Cerebellar cortex (tissue), 1 donor: Measurements from ENCODE around the gene LMX1B.
A peak's percentile ranks its signal among the peaks of the same experiment; 100 is the strongest.

Source experiments
- DNase-seq: peaks from one replicate; pipeline ENCODE4 v3.0.0-alpha.2; 2015; ENCODE audit warnings: low spot score

The LMX1B gene

GRCh38 chr9:126658201-126658825, 44.6 kb downstream of the LMX1B start:
- no peak for DNase-seq

DNA sequence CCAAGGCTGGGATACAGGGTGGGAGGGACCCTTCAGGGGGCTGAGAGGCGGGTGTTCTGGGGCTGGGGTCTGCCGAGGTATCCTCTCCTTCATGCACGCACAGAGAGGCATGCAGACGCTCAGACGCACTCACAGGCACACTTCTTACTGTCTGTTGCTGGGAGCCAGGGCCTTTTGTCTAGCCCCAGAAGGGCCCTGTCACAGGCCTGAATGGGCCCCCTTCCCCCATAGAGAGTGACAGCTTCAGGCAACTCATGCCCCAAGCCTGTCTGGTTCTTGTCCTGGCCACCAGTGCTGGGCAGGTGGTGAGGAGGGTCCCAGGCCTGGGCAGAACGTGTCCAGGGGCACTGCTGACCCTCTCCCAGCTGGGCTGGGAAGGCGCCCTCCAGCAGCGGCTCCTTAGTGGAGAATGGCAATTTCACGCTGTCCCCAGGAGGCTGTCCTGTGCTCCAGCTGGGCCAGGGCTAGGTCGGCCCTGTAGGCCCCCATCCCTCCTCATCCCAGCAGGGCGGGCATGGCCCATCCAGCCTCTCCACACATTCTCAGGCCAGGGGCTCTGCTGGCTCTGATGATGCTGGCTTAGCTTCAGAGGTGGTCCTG, 45.3 kb downstream of the LMX1B start:
- no peak for DNase-seq

GRCh38 chr9:126661122-126661520, 47.4 kb downstream of the LMX1B start:
- DNase-seq: peak; percentile 33

DNA sequence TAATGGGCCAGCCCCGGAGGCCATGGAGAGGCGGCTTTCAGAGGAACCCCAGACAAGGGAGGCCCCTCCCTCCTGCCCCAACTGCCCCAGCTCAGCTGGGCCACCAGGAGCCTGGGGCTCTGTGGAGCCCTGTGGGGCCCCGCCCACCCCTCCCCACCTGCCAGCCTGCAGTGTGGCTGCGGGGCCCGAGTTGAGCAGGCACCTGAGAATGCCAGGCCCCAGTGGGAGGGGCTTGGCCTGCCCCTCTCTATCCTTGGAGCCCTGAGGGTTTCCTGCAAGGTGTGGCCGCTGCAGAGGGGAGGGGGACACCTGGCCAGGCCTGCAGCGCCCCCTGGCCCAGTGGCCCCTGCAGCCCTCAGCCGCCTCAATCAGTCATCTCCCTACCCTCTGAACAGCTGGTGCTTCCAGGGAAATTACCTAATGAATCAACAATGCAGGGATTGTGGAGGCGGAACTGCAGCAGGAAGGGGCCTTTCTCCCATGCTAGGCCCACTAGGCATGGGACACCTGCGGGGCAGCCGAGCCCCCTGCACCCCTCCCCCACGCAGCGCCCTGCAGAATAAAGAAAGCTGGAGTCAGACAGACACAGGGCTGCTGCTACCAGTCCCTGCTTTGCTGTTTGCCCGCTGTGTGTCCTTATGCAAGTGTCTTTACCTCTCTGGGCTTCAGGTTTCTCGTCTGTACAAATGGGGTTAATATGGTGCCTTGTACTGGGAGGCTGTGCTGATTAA, 48.0 kb downstream of the LMX1B start:
- DNase-seq: peak; percentile 60

DNA sequence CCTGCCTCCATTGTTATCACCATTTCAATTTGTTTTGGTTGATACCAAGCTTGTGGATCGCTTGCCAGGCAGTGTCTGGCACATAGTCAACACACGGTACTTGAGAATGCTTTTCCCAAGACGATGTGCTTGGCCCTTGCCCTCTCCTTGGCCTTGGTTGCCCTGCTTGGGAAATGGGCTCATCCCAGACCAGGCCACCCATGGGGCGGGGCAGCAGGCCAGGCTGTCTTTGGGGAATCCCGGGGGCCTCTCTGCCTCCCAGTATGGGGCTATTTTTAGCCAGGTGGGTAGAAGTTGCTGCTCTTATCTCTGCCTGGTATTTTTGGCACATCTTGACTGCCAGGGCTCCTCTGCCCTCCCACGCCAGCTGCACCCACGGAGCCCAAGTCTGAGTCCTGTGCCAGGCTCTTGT, 49.9 kb downstream of the LMX1B start:
- DNase-seq: no peak

GRCh38 chr9:126664900-126665643, 51.3 kb downstream of the LMX1B start:
- no peak for DNase-seq

DNA sequence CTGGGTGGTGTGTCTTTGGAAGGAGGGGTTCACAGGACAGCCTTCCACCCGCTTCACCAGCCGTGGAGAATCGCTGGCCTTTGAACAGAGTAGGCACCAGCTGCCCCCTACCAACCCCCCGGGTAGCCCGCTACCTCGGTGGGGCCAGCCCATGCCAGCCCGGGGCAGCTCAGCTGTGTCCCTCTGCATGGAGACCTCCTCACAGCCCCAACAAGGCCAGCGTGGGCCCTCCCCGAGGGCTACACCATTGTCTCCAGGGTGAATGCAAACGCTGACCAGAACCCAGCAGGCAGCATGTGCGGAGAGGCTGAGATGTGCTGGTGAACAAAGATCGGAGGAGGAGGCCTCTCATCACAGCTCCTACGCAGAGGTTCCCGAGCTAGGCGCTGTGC, 51.9 kb downstream of the LMX1B start:
- no peak for DNase-seq

DNA sequence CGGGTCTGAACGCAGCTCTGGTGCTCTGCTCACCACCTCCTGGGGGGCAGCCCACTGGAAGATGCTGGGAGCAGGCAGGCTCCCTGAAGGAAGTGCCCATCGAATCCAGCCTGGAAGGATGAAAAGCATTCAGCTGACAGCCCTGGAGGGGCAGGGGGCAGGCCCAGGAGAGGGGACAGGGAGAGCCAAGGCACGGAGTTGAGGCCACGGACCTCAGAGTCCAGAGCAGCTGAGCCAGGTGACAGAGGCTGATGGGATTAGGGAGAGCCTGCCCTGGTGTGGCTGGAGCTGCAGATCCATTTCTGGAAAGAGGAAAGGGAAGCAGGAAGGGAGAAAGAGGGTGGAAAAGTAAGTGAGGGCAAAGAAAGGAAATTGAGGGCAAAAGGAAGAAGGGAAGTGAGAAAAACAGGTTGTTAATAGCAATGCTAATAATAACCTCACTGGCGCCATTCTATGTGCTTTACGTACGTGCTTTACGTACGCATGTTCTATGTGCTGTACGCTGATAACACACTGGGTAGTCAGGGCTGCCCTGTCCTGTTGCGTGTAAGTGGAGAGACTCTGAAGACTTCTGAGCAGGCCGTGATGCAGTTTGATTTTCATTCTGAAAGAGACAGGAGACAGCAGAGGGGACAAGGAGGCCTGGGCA, 52.6 kb downstream of the LMX1B start:
- DNase-seq: no peak

DNA sequence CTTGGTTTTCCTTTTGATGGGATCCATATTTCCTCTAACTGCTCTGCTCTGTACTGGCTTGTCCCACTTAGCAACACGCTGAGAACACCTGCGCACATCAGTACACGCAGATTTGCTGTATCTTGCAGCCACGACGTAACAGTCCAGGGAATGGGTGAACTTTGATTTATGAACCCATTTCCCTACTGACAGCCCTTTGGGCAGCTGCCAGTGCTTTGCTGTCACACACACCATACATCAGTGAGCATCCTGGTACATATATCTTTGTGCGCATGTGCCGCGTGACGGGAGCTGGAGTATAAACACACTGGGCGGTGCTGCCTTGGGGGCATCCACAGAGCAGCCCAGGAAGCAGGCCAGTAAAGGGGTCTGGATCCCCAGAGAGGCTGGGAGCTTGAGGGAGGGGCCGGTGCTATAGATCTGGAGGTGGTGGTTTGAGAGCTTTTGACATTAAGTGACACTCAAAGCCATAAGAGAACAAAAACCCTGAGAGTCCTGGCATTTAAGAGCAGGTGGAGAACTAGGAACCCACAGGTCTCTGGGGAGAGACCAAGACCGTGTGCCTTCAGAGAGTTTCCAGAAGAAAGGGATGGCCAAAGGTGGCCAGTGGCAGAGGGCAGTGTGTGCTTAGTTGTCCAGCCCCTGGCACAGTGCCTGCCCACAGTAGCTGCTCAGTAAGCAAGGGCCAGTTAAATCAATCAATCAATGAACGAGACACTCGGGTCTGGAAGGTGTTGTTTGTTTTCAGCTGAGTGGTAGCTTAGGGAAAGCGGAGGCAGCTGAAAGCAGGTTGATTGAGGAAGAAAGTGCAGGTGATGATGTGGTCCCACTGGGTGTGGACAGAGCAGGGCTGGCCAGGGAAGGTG, 53.7 kb downstream of the LMX1B start:
- DNase-seq: no peak

DNA sequence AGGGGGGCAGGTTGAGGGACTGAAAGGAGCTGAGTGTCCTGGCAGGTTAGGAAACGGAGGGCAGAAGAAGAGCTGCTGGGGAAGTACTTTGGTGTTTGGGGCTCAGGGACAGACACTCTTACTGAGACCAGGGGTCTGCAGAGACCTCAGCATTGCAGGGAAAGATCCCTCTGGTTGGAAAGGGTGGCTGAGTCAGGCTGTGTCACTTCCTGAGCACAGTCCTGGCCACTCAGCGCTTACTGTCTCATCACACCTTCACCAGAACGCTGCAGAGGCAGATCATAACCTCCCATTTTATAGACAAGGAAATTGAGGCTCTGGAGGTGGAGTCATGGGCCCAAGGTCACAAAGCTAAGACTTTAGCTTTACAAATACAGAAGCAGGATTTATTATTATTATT, 54.3 kb downstream of the LMX1B start:
- no peak for DNase-seq

- DNase-seq: peak; percentile 71
Observed at GRCh38 chr9:126669108-126669507, 55.4 kb downstream of the LMX1B start.

- no peak for DNase-seq
Observed at GRCh38 chr9:126670270-126670669, 56.5 kb downstream of the LMX1B start.

DNA sequence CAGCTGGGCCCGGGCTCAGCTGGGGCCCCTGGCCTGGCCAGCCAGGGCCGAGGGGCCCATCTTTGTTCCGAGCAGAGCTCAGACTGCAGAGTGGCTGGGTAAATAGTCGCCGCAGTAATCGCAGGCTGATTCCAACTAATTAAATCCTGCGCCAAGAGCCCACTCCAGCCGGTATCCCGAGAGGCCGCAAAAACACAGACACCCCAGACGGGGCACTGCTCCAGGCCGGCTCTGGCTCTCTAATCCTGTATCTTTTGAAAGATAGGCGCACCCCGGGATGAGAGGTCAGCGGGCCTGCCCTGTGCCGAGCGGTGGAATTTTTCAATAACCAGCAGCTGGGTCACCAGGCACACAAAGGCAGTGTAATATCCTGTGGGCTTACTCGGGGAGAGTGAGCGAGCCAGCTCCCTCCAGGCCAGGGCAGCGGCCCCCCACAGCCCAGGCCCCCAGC, 57.7 kb downstream of the LMX1B start:
- peak; percentile 88 for DNase-seq

DNA sequence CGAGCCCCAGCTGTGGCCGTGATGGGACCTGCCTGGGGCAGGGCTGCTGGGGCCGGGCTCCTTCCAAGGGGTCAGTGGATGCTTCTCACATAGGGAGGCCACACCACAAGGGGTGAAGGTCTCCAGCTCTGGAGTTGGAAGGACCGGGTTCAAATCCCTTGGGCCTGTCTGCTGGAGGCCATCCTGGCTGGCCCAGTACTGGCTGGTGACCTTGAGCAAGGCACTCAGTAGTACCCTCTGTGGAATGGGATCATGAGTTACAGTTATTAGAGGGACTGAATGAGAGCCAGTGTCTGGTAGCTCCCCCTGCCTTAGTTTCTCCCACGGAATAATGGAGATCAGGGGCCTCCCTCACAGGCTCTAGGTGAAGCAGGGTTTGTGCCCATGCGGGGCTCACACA, 58.3 kb downstream of the LMX1B start:
- DNase-seq: no peak

DNA sequence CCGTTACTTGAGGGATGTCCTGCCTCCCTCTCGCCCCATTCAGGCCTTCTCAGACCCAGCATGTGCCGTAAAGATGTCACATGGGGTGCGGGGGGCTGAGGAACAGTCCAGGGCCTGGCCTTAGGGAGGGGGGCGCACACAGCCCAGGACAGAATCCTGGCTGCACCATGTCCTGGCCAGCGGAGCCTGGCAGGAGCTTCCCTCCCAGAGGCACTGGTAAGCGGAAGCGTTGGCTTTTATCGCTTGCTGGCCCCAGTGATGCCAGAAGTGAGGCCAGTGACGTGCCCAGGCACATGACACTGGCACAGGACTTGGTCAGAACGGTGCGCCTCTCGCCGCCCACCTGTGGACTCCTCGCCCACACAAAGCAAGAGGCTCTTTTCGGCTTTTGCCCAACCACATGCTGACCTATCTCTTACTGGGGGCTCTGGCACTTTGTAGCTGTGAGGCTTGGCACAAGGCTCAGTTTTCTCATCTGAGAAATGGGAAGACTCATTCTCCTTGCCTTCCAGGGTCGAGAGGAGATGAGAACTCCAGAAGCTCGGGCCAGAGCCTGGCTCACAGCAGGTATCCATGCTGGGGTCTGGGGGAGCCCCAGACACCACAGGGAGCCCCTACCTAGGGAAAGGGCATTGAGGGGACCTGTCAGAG, 59.0 kb downstream of the LMX1B start:
- no peak for DNase-seq

DNA sequence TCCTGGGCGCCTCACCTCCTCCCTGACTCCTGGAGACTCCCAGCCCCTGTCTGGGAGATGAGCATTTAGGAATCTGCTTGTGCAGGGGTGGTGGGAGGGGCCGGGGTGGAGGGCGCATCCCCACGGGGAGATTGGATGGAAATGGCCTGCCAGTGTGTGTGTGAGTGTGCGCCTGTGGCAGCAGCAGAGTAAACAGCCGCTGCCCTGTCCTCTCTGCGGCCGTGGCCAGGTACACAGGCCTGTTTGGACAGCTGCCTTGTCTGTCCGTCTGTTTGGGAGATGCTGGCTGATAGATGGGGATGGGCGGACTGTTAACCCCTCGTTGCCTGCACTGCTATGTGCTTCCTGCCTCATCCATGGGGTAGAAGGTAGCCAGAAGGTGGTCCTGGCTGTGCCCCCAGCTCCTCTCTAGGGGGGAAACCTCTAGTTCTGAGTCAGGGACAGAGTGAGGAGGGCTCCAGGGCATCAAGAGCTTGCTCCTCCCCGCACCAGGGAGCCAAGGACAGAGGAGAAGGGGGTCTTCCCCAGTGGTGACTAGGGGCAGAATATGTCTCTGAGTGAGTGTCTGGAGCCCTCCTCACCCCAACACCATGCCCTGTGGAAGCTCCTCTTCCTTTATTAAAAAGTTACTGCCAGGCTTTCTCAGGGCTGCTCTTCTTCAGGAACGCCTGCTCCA, 60.1 kb downstream of the LMX1B start:
- peak; percentile 60 for DNase-seq

- peak; percentile 92 for DNase-seq
Observed at GRCh38 chr9:126674365-126675146, 60.8 kb downstream of the LMX1B start.

DNA sequence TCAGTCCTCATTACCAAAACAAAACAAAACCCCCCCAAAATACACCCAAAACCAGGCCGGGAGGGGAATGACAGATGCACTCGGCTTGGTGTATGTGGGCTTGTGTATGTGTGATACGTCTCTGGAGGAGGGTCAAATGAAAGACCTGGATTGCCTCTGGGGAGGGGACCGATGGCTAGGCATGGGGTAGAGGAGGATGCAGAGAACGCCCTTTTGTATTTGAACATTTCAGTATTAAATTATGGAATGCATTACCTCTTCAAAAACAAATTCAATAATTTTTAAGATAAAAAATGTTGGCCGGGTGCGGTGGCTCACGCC, 61.4 kb downstream of the LMX1B start:
- DNase-seq: no peak

DNA sequence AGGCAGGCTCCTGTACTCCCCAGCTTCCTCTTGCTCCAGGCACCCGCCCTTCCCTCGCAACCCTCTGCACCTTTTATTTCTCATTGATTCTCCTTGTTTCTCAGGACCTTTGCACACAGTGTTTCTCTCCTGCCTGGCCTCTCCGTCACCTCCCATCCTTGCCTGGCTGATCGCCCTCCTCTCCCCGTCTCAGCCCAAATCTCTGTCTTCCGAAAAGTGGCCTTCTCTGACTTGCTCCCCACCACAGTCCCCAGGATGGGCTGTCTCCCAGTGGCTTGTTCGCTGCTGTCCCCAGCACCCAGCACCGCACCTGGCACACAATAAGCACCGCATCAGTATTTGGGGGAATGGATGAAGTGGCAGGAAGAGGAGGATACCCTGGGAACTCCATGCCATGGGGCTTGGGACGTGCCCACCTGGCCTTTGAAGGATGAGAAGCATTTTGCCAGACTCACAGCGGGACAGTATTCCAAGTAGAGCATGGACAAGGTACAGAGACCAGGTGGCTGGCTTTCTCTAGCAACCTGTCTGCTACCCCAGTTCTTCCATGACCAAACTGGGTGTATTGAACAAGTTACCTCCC, 62.5 kb downstream of the LMX1B start:
- peak; percentile 74 for DNase-seq
